GM20431 (cell line): ENCODE results near the gene KIF25.

Experiments used
- in situ Hi-C: fragments of 300-500 bp; cut with MseI, MboI; formaldehyde crosslinking; loops from one replicate; pipeline ENCODE4 v1.15.0; 2020; ENCODE audit warnings: low sequenced_read_pairs; ENCODE audit not compliant: unreplicated experiment

Gene KIF25, protein sequence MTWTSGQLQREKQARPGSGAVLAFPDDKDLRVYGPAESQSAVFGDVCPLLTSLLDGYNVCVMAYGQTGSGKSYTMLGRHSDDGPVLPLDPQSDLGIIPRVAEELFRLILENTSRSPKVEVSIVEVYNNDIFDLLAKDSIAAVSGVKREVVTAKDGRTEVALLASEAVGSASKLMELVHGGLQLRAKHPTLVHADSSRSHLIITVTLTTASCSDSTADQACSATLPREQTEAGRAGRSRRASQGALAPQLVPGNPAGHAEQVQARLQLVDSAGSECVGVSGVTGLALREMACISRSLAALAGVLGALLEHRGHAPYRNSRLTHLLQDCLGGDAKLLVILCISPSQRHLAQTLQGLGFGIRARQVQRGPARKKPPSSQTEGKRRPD

DNA sequence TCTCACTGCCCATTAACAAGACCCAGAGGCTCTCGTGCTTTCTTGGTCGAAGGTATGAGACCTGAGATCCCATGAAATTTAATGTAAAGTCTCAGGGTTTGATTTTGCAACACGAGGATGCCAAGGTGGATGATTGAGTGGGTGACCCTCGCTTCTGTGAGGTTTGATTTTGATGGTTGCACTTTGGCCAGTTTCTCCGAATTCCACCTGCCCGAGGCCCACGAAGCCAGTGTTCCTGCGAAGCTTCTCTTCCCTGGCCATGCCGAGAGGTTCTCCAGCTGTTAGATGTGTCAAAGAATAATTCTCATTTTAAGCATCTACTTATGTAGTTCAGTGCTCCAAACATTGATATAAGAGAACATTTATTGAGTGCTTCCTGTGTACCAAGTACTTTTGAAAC, at the start of gene KIF25:
Gene KIF25 (plus strand): TSS at position 30 of the 400 bp plus-strand sequence. CDS start 31,915 bp downstream, outside the sequence.
- in situ Hi-C loops, result no loop called here

DNA sequence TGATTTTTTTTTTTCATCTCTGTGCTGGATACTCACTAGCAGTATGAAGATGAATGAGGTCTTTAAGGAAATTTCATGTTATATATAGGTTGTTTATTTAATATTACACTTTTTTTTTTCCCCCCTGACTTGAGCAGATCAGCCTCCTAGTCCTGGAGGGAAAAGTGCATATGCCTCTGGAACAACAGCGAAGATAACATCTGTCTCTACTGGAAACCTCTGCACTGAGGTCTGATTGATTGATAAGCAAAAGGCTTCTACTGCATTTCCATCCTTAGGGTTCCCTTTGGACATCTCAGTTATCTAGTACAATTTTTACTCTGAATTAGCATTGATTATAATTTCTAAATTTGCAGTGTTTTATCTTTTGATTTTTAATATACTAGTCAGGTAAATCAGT, 49.8 kb upstream of the KIF25 start:
- in situ Hi-C loops, result no loop called here

DNA sequence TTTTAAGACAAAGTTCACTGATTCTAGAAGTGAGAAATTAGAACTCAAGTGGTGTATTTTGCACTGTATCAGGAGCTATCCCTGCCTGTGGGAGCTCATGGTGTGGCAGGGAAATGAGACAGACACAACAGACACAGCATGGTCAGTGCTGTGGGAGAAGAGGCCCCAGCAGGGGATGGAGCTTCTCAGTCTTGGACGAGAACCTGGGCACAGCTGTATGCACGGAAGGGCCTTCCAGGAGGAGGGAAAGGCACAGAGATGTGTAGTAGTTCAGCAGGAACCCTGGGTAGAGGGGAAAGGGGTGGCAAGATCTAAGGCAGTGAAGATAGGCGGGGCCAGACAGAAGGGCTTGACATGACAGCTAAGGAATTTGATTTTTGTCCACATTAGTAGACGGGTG, 48.8 kb upstream of the KIF25 start:
- in situ Hi-C loops, result no loop called here

GRCh38 chr6:167949121-167949684, 48.3 kb upstream of the KIF25 start:
- in situ Hi-C loops, result no loop called here

- in situ Hi-C loops, result no loop called here
Measured at GRCh38 chr6:167951781-167952511, 45.5 kb upstream of the KIF25 start.

DNA sequence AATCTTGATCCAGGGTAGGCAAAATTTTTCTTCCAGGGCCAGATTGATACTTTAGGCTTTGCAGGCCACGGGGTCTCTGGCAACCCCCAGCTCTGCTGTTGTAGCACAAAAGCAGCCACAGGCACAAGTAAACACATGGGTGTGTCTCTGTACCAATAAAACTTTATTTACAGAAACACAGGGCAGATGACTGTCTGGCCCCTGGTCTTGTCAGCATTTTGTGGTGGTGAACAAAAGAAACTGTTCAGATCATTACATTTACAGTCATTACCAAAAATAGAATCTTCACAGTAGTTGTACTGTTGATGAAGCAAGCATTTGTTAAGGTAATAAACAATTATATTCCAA, 45.0 kb upstream of the KIF25 start:
- in situ Hi-C loops, result no loop called here

GRCh38 chr6:167953551-167953950, 43.9 kb upstream of the KIF25 start:
- in situ Hi-C loops, result no loop called here

GRCh38 chr6:167954151-167954550, 43.3 kb upstream of the KIF25 start:
- in situ Hi-C loops, result no loop called here

DNA sequence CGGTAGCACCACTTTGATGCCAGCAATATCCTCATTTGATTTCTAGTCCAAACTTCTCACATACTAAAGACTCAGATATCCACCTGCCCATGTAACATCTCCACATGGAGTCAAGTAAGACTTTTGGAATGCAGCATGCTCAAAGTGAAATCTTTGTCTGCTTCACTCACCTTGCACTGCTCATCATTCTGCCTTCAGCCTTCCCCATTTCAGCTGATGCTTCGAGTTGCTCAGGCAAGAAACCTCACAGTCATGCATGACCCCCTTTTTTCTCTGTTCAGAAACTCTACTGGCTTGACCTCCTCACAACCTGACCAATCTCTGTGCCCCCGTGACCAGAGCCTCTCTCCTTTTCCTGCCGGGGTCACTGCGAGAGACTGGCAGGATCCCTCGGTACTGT, 41.0 kb upstream of the KIF25 start:
- in situ Hi-C loops, result no loop called here

DNA sequence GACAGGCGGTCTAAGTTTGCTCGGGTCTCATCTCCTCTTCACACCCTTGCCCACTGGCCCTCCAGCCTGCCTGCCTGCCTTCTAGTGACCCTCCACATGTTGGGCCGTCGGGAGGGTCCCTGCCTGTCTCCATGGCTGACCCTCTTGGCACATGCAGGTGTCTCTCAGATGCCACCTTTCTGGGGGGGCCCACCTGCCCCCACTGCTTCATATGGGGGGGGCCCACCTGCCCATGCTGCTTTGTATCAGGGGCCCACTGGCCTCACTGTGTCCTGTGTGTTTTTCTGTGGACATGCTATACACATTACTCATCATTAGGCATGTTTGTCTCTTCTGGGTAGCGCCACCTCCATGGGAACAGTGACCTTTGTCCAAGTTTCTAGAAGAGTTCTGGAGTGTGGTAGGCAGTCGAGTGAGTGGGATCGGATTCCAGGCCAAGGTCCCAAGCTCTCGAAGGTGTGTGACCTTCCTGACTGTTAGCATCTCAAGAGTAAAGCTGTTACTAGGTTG, 40.4 kb upstream of the KIF25 start:
- in situ Hi-C loops, result no loop called here

DNA sequence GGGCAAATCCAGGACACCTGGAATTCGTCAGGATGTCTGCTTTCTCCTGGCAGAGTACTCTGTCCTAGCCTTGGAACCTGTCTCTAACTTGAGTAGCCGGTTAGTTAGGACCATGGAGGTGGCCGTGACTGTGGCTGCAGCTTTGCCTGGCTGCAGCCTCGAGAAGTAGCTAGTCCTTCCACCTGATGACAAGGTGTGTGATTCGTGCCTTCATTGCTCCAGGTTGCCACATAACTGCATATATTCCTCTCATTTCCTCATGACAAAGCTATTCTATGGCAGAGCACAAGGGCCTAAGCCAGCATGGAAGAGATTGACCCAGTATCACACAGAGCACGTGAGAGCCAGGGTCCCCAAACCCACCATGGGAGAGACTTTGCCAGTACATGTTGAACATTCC, 39.8 kb upstream of the KIF25 start:
- in situ Hi-C loops, result no loop called here

- in situ Hi-C loops, result no loop called here
Measured at GRCh38 chr6:167960579-167960978, 36.9 kb upstream of the KIF25 start.

DNA sequence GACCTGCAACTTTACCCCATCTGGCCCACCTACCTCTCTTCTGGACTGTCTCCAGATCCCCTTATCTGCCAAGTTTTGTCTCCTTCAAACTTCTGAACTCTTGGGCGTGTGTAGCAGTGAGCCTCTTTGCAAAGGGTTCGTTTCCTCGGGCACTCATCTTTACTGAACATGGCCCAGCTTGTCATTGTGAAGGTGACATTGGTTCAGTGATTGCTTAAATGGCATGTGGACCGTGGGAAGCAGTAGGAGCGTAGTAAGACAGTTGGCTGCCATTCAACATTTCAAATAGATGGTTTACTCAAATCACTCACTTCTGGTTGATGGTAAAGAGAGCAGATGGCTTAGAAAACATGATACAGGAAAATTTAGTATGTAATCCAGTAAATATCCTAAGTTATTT, 34.8 kb upstream of the KIF25 start:
- in situ Hi-C loops, result no loop called here

DNA sequence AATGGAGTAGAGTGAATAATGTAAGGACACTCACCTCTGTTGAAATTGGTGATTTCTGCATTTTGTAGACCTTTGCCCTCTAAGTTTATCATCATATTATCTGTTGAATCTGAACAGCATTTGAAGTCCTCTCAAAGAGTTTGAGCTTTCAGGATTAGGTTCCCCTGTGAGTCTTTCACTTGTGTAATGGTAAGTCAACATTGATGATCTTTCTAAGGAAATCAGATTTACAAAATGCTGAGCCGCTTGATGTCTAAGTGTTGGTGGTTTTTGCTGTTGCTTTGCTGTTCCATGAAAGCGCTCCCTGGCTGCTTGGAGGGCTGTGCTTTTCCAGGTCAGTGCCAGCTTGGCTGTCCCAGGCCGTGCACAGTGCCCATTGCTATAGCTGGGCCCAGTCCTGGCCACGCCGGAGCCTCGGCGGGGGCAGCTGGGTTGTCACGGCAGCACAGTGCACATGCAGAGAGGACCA, 33.8 kb upstream of the KIF25 start:
- in situ Hi-C loops, result no loop called here

DNA sequence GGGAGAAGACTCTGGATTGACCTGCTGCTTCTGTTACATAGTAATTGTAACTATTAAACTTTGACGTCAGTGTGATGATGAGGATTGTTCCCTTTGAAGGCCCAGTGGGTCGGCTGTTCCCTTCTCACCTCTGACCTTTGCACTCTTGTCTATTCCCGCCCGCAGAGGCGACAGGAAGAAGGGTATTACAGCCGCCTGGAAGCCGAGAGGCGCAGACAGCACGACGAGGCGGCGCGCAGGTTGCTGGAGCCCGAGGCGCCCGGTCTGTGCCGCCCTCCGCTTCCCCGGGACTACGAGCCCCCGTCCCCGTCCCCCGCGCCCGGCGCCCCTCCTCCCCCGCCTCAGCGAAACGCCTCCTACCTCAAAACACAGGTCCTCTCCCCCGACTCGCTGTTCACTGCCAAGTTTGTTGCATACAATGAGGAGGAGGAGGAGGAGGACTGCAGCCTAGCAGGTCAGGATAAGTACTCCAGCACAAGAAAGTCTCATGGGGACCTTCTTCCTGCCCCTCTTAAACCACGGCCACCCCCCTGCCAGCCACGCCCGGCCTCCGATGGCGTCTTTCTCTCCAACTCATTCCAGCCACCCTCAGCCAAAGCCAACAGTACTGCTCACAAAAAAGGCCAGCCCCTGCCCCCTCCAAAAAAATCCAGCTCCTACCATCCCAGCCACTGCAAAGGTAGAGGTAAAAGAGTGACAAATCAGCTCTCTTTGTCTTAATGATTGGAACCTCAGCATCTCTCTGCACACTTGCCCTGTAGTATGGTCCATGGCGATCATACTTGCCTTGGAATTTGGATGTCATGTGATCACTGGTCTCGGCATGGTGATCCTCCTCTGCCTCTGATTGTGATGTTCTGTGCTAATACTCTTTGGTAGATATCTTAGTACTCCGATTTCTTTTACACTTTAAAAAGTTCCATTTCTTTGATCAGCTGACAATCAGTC, 31.6 kb upstream of the KIF25 start:
- in situ Hi-C loops, result no loop called here

DNA sequence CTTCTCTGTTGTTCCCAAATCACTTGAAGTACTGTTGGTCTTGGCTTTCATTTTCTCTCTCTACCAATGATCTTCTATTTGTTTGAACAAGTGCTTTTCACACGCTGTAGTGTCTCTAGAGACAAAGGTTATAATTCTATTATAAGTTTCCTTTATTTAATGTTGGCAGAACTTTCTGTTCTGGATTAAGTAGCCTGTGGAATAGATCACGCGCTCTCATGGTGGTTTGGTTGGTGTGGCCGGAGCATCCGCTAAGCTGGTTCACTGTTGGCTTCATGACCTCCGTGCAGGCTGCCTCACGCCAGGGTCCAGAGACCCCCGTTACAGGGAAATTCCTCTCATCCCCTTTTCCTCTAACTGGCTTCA, 30.9 kb upstream of the KIF25 start:
- in situ Hi-C loops, result no loop called here

- in situ Hi-C loops, result no loop called here
Measured at GRCh38 chr6:167968091-167968490, 29.4 kb upstream of the KIF25 start.

DNA sequence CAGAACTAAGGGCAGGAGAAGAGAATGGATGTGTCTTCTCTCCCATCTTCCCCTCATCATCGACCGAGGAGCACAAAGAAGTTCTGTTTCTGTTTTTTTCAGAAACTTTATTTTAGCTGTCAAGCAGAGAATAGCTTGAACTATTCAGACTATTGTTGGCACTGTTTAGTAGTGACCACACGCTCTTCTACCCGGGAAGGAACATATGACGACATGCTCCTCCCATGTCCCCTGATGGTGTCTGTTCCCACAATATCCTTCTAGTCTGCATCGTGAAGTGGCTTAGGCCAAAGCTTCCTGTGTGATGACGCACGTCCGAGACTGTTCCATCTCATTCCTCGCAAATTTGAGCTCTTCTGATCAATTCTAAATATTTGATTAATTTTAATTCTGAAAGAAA, 27.2 kb upstream of the KIF25 start:
- in situ Hi-C loops, result no loop called here

DNA sequence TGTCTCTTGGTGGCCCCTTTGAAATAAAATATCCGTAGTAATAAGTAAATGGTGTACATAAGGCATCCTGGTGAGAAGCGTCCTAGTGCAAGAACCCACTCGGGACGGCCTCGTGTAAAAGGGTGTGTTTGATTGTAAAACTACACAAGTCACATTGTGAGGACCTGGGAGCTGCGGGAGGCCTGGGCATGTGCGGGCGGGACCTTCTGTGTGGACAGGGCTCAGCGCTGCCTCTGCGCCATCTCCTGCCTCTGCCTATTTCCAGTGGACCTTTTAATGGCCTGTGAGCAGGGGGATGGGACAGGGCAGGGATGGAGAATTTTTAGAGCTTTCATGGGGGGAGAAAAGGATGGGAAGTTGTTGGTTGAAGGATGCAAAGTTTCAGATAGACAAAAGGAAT, 25.3 kb upstream of the KIF25 start:
- in situ Hi-C loops, result no loop called here
